Glutamatergic neuron (in vitro differentiated cells): ENCODE results near the gene RTN3. TPM values are rescaled to one million over a fixed set of nuclear protein-coding genes. Genes with fewer than 3 reads are reported as not detected.

Experiments
- DNase-seq: peaks from one replicate; pipeline ENCODE4 v3.0.0; 2022
- H3K27ac Mint-ChIP-seq: one replicate; pipeline ENCODE4 v1.8.0; 2020; ENCODE audit warnings: mild to moderate bottlenecking, mixed read lengths, inconsistent platforms; ENCODE audit not compliant: unreplicated experiment
- H3K27me3 Mint-ChIP-seq: one replicate; pipeline ENCODE4 v1.8.0; 2020; ENCODE audit warnings: mild to moderate bottlenecking, moderate library complexity, mixed read lengths, inconsistent platforms; ENCODE audit not compliant: unreplicated experiment
- H3K36me3 Mint-ChIP-seq: one replicate; pipeline ENCODE4 v1.8.0; 2020; ENCODE audit warnings: mild to moderate bottlenecking, mixed read lengths, inconsistent platforms; ENCODE audit not compliant: unreplicated experiment
- H3K4me1 Mint-ChIP-seq: one replicate; pipeline ENCODE4 v1.8.0; 2020; ENCODE audit warnings: mild to moderate bottlenecking, low read depth, mixed read lengths, inconsistent platforms; ENCODE audit not compliant: unreplicated experiment
- H3K4me3 Mint-ChIP-seq: one replicate; pipeline ENCODE4 v1.8.0; 2020; ENCODE audit warnings: mild to moderate bottlenecking, mixed read lengths, inconsistent platforms; ENCODE audit not compliant: unreplicated experiment
- H3K9me3 Mint-ChIP-seq: one replicate; pipeline ENCODE4 v1.8.0; 2020; ENCODE audit warnings: mild to moderate bottlenecking, moderate library complexity, mixed read lengths, inconsistent platforms; ENCODE audit not compliant: unreplicated experiment
- CTCF ChIP-seq: fragments of 200-600 bp; sonication (generic); IDR thresholded peaks from one replicate; pipeline ENCODE4 v1.5.0; 2021; ENCODE audit not compliant: partially characterized antibody, unreplicated experiment
- total RNA-seq: library from RNA; stranded (reverse); fragmentation: NEBNext Ultra II Directional; extraction: Animal tissue kit (Norgen Biotek cat#: 25700); gene quantifications from one replicate; pipeline ENCODE4 v1.2.1, GENCODE V29; 2021; ENCODE audit not compliant: unreplicated experiment

The RTN3 gene
- total RNA-seq, 1 donor from 2014 or later = 338 TPM

- no peak for DNase-seq
- Mint-ChIP-seq H3K36me3 (no peaks in the 10 kb centered on the region), H3K4me1 (peaks cover 2% of the 10 kb centered on the region), H3K27ac (no peak overlapping the region), H3K27me3 (peaks cover 9% of the 10 kb centered on the region), H3K4me3 (no peak overlapping the region), H3K9me3 (peaks cover 3% of the 10 kb centered on the region)
- no peak for TF ChIP-seq CTCF
Observed at GRCh38 chr11:63775191-63775590, 93.9 kb downstream of the RTN3 start.

- Mint-ChIP-seq H3K27ac (no peak overlapping the region), H3K4me3 (no peak overlapping the region)
Observed at GRCh38 chr11:63779039-63779438, 97.7 kb downstream of the RTN3 start.

GRCh38 chr11:63782749-63783148 is 101.4 kb downstream of the RTN3 start:
- no peaks in the 10 kb centered on the region for H3K36me3 Mint-ChIP-seq
- no peak for TF ChIP-seq CTCF
- H3K9me3 Mint-ChIP-seq = peaks cover 4% of the 10 kb centered on the region
- DNase-seq = no peak
- H3K4me1 Mint-ChIP-seq = no peaks in the 10 kb centered on the region
- H3K4me3 Mint-ChIP-seq = no peak overlapping the region
- no peak overlapping the region for H3K27ac Mint-ChIP-seq
- peaks cover 6% of the 10 kb centered on the region for H3K27me3 Mint-ChIP-seq

More at GRCh38 chr11:63779039-63779438, 97.7 kb downstream of the RTN3 start:
- Mint-ChIP-seq H3K9me3 (peaks cover 1% of the 10 kb centered on the region), H3K27me3 (peaks cover 5% of the 10 kb centered on the region), H3K4me1 (no peaks in the 10 kb centered on the region), H3K36me3 (no peaks in the 10 kb centered on the region)
- TF ChIP-seq CTCF = no peak
- DNase-seq = no peak

- Mint-ChIP-seq H3K9me3 (peaks cover 4% of the 10 kb centered on the region), H3K27ac (no peak overlapping the region), H3K36me3 (no peaks in the 10 kb centered on the region), H3K4me3 (no peak overlapping the region), H3K4me1 (no peaks in the 10 kb centered on the region), H3K27me3 (peaks cover 5% of the 10 kb centered on the region)
- peak; percentile 24 for DNase-seq
- TF ChIP-seq CTCF = no peak
Observed at GRCh38 chr11:63783925-63784592, 102.8 kb downstream of the RTN3 start.

GRCh38 chr11:63785823-63786222 is 104.5 kb downstream of the RTN3 start:
- Mint-ChIP-seq H3K4me1 (no peaks in the 10 kb centered on the region), H3K9me3 (peaks cover 4% of the 10 kb centered on the region), H3K4me3 (no peak overlapping the region), H3K27ac (no peak overlapping the region), H3K27me3 (peaks cover 2% of the 10 kb centered on the region), H3K36me3 (no peaks in the 10 kb centered on the region)
- TF ChIP-seq CTCF = no peak
- no peak for DNase-seq
